Thyroid gland (tissue), 4 donors: ENCODE measurements around the gene DNHD1. TPM values are rescaled to one million over a fixed set of nuclear protein-coding genes. Genes with fewer than 3 reads are reported as not detected.
A peak's percentile ranks its signal among the peaks of the same experiment; 100 is the strongest.

ENCODE experiments used
- DNase-seq, 2 donors: peaks; one replicate each; pipeline ENCODE4 v3.0.0-alpha.2; 2019
- H3K27ac ChIP-seq, 3 donors: fragments of 200-600 bp; sonication (generic); 1 replicate in 2 of 3; 2 replicates in 1 of 3; pipeline ENCODE4 v1.5.1; 2016 to 2019; ENCODE audit warnings: mild to moderate bottlenecking in 1 of 3, moderate library complexity in 1 of 3
- H3K27me3 ChIP-seq: fragments of 200-600 bp; sonication (generic); one replicate; pipeline ENCODE4 v1.5.1; 2019
- H3K36me3 ChIP-seq, 2 donors: fragments of 200-600 bp; sonication (generic); one replicate each; pipeline ENCODE4 v1.5.1; 2016 to 2019
- H3K4me1 ChIP-seq, 2 donors: fragments of 200-600 bp; sonication (generic); one replicate each; pipeline ENCODE4 v1.5.1; 2017 to 2019
- H3K4me3 ChIP-seq, 3 donors: fragments of 200-600 bp; sonication (generic); replicated peaks in 1 of 3; 1 replicate in 2 of 3; 2 replicates in 1 of 3; pipeline ENCODE4 v1.5.1; 2016; ENCODE audit warnings: mild to moderate bottlenecking in 1 of 3
- H3K9me3 ChIP-seq: fragments of 200-600 bp; sonication (generic); one replicate; pipeline ENCODE4 v1.5.1; 2017
- POLR2A ChIP-seq, 2 donors: fragments of 450-650 bp; IDR thresholded peaks; one replicate each; pipeline ENCODE4 v1.6.1; 2017; ENCODE audit warnings: antibody characterized with exemption in 2 of 2, mild to moderate bottlenecking in 2 of 2, moderate library complexity in 1 of 2
- WGBS, 2 donors: methylation state at CpG; one replicate each; pipeline ENCODE4 v1.1.5; 2017; 5-methylcytosine and 5-hydroxymethylcytosine counted together
- intact Hi-C: fragments of 100-400 bp; cut with DNase I; formaldehyde crosslinking; loops from one replicate; pipeline ENCODE4 v1.15.1; 2023
- total RNA-seq, 4 donors: library from RNA; depleted of rRNA; stranded (reverse); fragments of >200 nt; gene quantifications; one replicate each; pipeline ENCODE4 v1.2.3, GENCODE V29; 2016
- TF ChIP-seq, protein P1 (sequence below), 6 experiments: fragments of 200-600 bp in 3 of 6; fragments of 450-650 bp in 3 of 6; sonication (generic) in 3 of 6; IDR thresholded peaks; one replicate each; pipeline ENCODE4 v1.5.1; 2016 to 2019; ENCODE audit warnings: antibody characterized with exemption in 6 of 6, mild to moderate bottlenecking in 2 of 6, inconsistent platforms in 1 of 6, moderate library complexity in 1 of 6

The DNHD1 gene
- total RNA-seq, 4 donors from 2014 or later = 10.9 to 21.8 (median 14.9) TPM

DNA sequence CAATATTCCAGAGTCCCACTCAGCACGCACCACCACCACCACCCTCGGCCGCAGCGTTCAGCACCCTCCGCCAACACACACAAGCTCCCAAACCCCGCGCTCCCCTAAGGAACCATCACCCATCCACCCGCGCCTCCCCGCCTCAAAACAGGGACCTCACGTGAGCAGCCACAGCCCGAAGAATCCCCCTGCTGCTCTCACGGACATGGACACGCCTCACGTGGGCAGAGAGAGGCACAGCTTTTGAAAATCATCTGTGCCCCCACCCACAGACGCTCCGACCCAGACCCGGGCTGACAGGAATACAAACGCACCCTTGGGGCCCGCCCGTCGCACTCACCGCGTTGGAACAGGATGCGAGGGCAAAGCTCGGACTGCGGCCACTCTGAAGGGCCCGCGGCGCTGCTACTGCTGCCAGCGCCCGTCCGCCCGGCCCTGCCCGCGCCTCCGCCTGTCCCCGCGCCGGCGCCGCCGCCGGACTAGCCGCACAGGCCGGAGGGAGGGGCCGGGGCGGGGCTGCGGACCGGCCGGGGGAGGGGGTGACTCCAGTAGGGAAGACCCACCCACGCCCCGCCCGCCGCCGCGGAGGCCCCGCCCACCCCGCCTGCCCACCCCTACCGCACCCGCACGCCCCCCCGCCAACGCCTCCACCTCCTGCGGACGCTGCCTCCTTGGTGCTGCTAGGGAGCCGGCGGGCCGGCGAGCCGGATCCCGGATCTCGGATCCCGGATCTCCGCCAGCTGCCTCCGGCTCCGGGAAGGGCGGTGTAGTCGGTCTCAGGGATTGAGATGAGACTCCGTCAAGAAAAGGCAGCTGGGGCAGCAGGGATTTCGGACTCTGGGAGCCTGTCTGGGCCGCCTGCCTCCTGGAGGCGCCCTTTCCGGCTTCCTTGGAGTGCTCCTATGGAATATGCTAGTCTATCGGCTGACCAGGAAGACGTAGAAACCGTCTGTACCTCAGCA lies 23.3 kb upstream of the DNHD1 start, which contains the start of gene TRIM3:
Gene TRIM3, minus strand, starts transcription at position 491 of the 962 bp plus-strand sequence. CDS start 8,246 bp downstream, outside the sequence.
- intact Hi-C loops = loop anchor here (10.0 kb wide), 2 partner anchors 211 to 239 kb away; partner anchors contain the start of genes CNGA4, FHIP1B and MRPL17

DNA sequence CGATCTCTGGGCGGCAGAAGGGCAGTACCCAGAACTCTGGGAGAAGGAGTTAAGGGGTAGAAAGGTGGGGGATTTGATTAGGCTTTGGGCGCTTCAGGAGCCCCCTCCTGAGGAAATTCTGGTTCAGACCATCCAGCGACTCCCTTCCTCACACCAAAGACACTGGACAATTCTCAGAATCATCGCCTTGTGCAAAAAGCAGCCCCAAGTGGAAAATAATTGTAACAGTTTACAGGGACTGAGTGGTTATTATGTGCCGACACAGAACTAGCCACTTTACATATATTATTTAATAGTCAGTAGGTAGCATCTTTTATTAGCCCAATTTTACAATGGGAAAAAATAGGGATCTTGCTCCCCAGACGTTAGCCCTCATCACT lies 22.7 kb upstream of the DNHD1 start:
- TF ChIP-seq, protein P1, sequence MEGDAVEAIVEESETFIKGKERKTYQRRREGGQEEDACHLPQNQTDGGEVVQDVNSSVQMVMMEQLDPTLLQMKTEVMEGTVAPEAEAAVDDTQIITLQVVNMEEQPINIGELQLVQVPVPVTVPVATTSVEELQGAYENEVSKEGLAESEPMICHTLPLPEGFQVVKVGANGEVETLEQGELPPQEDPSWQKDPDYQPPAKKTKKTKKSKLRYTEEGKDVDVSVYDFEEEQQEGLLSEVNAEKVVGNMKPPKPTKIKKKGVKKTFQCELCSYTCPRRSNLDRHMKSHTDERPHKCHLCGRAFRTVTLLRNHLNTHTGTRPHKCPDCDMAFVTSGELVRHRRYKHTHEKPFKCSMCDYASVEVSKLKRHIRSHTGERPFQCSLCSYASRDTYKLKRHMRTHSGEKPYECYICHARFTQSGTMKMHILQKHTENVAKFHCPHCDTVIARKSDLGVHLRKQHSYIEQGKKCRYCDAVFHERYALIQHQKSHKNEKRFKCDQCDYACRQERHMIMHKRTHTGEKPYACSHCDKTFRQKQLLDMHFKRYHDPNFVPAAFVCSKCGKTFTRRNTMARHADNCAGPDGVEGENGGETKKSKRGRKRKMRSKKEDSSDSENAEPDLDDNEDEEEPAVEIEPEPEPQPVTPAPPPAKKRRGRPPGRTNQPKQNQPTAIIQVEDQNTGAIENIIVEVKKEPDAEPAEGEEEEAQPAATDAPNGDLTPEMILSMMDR (IDR thresholded peaks at IDR 0.05) = no peak
- TF ChIP-seq POLR2A (IDR thresholded peaks at IDR 0.05) = no peak
- no peaks in the 10 kb centered on the region for H3K27me3 ChIP-seq
- no peak for DNase-seq
- H3K4me1 ChIP-seq = peaks cover 11 to 13% of the 10 kb centered on the region in 2 donors
- H3K27ac ChIP-seq = peak overlapping the region; percentile 81 to 92 (median 90)
- H3K36me3 ChIP-seq = peaks cover 11 to 15% of the 10 kb centered on the region in 2 donors
- H3K4me3 ChIP-seq = peak overlapping the region in 2 of 3 donors; percentile 17 to 76
- H3K9me3 ChIP-seq = no peaks in the 10 kb centered on the region
- WGBS, 2 donors = 26 to 34% methylated on average over 7 of the region's 7 CpGs
- intact Hi-C loops = loop anchor here (10.0 kb wide), 2 partner anchors 210 to 240 kb away; partner anchors contain the start of genes CNGA4, FHIP1B and MRPL17

More for the DNA sequence above, 23.3 kb upstream of the DNHD1 start, which contains the start of gene TRIM3:
- peak; percentile 74 to 84 for TF ChIP-seq POLR2A (IDR thresholded peaks at IDR 0.05)
- TF ChIP-seq, protein P1 (IDR thresholded peaks at IDR 0.05) = peak in 1 of 6 experiments; percentile 17
- 0% methylated on average over 27 to 30 of the region's 87 CpGs for WGBS, 2 donors
- H3K4me3 ChIP-seq = peak within 1 kb of the TSS; percentile 69 to 76 (median 74)
- H3K9me3 ChIP-seq = no peaks in the 10 kb centered on the region
- no peaks in the 10 kb centered on the region for H3K27me3 ChIP-seq
- peak; percentile 95 to 96 for DNase-seq
- peaks cover 11 to 18% of the 10 kb centered on the region in 2 donors for H3K4me1 ChIP-seq
- H3K27ac ChIP-seq = peak within 1 kb of the TSS; percentile 81 to 92 (median 90)
- peaks cover 11 to 15% of the 10 kb centered on the region in 2 donors for H3K36me3 ChIP-seq

DNA sequence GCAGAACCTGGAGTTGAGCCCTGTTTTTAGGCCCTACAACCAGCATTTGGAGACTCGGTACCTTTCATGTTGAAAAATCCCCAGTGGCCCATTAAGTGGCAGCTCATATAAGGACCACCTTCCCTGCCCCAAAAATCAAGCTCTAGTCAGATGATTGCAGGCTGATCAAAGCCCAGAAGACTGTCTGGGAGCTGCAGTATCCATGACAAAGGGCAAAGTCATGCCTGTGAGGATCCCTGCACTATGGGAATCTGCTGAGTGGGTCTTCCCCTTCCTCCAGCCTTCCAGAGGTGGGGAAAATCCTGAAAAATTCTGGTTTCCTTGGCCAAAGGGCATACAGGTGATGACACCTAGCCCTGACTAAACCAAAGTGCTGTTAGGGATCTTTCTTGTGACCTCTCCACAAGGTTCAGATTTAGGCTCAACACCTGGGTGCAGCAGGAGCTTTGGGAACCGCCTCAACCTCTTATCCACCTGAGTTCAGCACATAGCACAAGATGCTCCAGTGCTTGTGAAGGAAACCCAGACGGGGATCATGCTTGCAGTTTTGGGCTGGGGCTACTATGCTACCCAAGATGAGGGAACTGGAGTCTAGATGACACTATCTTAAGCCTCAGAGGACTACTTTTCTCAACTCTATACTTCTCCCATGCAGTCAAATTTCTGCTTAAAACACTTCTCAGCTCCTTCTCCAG lies 22.1 kb upstream of the DNHD1 start:
- H3K4me3 ChIP-seq = no peak overlapping the region

DNA sequence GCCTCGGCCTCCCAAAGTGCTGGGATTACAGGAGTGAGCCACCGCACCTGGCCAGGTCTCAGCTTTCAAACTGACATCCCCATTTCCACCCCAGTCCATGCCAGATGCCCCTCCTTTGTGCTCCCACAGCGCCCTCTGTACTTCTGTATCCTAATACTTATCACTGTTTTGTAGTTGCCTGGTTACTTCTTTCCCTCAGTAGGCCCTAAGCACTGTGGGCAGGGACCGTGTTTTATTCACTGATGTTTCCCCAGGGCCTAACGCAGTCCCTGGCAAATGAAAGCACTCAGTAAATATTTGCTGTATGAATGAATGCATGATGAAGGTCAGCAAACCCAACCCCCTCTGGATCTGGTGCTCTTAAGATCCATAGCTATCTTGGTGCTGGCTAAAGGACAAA lies 21.1 kb upstream of the DNHD1 start:
- 80 to 85% methylated on average over 5 of the region's 5 CpGs for WGBS, 2 donors
- H3K27ac ChIP-seq = no peak overlapping the region
- intact Hi-C loops = loop anchor here (10.0 kb wide), 2 partner anchors 209 to 241 kb away; partner anchors contain the start of genes CNGA4, FHIP1B and MRPL17

More for the DNA sequence above, 22.1 kb upstream of the DNHD1 start:
- Histone ChIP-seq H3K9me3 (no peaks in the 10 kb centered on the region), H3K27me3 (no peaks in the 10 kb centered on the region), H3K36me3 (peaks cover 11 to 15% of the 10 kb centered on the region in 2 donors), H3K4me1 (peaks cover 11 to 16% of the 10 kb centered on the region in 2 donors), H3K27ac (peak overlapping the region in 1 of 3 donors; percentile 92)
- TF ChIP-seq POLR2A (IDR thresholded peaks at IDR 0.05) = no peak
- no peak for DNase-seq
- intact Hi-C loops = loop anchor here (10.0 kb wide), 2 partner anchors 210 to 240 kb away; partner anchors contain the start of genes CNGA4, FHIP1B and MRPL17
- 66 to 72% methylated on average over 3 of the region's 3 CpGs for WGBS, 2 donors

More for the DNA sequence above, 21.1 kb upstream of the DNHD1 start:
- H3K9me3 ChIP-seq = no peaks in the 10 kb centered on the region
- no peak for DNase-seq
- peaks cover 18 to 24% of the 10 kb centered on the region in 2 donors for H3K4me1 ChIP-seq
- H3K27me3 ChIP-seq = no peaks in the 10 kb centered on the region
- TF ChIP-seq, protein P1 (IDR thresholded peaks at IDR 0.05) = no peak
- no peak for TF ChIP-seq POLR2A (IDR thresholded peaks at IDR 0.05)
- H3K36me3 ChIP-seq = peaks cover 11 to 15% of the 10 kb centered on the region in 2 donors
- no peak overlapping the region for H3K4me3 ChIP-seq
